Activated T-helper 9 cell treated with anti-CD3 and anti-CD28 coated beads, Interleukin-2, amount 50 U/mL, for 16 hours (primary cell): ENCODE measurements around the gene MAP4K4.
"Not testable (repeated sequence)": the region's sequence is repeated elsewhere in the genome, so short reads cannot be mapped to it uniquely, and the experiment has no call there.

Experiments
- DNase-seq: peaks from one replicate; pipeline ENCODE4 v3.0.0-alpha.2; 2020; ENCODE audit warnings: low read depth

The MAP4K4 gene

DNA sequence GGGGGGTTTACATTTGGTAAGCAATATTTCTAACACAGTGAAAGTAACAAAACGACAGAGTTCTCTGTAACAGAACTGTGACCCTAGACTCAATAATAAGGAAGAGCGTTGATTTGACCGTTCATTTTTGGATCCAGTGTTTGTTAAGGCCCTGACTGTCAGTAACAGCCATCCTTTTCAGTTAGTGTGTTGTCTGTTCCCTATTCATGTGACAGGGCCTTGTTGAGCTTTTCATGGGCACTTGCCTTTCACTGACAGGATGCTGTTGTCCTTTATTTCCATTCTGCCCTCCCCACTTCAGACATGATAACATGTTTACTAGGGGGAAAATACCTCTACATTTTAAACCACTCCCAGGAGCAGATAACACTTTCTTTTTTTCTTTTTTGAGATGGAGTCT lies 45.8 kb downstream of the MAP4K4 start:
- no peak for DNase-seq

DNA sequence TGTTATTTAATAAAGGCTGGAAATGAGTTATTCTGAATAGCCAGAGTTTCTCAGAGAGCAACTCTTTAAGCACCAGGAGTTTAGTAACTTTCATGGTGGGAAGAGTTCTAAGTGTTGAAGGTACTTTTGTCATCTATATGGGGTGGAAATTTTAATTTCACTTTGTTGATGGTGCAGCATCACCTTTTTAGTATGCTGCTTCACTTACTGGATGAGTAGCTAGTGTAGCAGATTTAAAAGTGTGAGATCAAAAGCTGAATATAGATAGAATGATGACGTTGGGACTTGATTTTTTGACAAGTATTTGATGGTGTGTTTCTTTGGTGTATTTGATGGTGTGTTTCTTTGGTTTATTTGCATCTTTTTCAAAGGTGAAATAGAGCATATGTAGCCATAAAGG lies 47.3 kb downstream of the MAP4K4 start:
- DNase-seq = no peak

GRCh38 chr2:101745711-101746694 lies 48.5 kb downstream of the MAP4K4 start:
- DNase-seq = no peak

DNA sequence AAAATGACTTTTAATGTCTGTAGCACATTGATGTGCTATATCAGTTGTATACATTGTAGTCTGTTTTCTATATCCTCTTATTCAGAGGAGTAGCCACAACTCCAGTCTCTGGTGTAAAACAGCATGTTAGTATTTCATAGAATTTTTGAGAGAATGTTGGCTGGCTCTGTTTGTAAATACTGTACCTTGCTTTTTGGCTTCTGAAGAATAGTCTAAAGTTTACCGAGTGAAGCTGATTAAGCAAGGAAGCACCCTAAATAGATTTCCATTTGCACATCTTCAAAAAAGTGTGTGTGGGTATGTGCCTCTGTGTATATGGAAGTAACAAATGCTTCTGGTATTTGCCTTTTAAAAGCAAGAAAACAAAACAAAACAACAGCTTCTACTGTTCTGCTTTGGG lies 50.5 kb downstream of the MAP4K4 start:
- no peak for DNase-seq

DNA sequence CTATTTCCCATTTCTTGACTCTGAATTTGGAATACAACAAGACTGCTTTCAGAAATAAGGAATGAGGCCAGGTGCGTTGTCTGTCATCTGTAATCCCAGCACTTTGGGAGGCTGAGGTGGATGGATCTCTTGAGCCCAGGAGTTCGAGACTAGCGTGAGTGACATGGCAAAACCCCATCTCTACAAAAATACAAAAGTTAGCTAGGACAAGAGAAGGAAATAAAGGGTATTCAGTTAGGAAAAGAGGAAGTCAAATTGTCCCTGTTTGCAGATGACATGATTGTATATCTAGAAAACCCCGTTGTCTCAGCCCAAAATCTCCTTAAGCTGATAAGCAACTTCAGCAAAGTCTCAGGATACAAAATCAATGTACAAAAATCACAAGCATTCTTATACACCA lies 51.0 kb downstream of the MAP4K4 start:
- DNase-seq = not testable (repeated sequence)

GRCh38 chr2:101750688-101751087 lies 53.2 kb downstream of the MAP4K4 start:
- DNase-seq = no peak

DNA sequence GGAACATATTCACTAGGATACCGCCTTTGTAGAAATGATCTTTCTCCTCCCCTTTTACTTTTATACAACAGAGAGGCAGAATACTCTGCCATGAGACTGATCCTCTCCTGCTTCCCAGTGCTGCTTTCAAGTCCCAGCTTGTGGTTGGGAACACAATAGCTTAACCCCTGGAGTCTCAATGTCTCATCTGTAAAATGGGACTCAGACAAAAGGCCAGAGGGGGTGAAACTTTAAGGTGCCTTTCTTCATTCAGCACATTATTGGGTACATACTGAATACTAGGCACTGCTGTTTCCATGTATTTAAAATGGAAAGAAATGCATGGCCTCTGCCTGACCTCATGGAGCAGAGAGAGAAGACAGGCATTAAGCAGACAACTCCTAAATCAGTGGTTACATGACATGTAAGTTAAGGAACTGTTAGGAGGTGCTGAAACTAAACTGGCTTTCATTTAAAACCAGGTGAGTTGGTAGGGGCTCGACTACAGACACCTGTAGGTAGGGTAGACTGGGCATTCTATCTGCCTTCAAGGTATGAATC lies 53.8 kb downstream of the MAP4K4 start:
- no peak for DNase-seq

DNA sequence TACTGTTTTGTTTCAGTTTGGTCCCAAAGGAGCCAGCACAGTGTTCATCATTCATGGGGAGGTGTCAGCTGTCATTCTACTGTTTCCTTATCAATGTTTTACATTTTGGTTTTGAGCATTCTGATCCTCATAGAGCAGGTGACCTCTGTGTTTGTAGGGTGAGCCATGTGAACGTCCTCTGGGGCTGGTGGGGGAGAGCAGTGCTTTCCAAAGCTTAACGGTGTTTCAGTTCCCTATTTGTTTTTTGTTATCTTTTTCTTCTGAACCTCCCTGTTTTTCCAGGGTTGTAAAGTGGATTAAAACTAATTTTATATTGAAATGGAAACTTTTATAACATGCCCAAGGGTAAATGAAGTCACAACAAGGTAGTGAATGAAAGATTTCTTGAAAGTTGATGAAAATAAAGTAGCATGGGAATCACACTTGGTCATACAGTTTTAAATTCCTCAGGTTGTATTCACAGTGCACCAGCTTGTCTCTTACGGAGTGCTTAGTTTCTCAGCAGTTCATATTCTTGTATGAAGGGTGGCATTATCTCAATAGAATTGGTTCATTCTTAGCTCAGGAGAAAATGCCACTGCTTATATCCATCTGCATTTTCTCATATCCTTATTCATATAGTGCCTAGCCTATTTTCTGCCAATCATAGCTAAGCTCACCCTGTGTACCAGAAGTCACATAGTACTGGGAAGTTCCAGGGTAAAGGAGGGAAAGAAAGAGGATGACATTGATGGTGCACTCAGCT lies 54.5 kb downstream of the MAP4K4 start:
- no peak for DNase-seq

GRCh38 chr2:101752716-101753616 lies 55.5 kb downstream of the MAP4K4 start:
- DNase-seq = no peak

- no peak for DNase-seq
Measured at GRCh38 chr2:101753720-101754490, 56.4 kb downstream of the MAP4K4 start.

GRCh38 chr2:101754618-101755017 lies 57.1 kb downstream of the MAP4K4 start:
- no peak for DNase-seq

DNA sequence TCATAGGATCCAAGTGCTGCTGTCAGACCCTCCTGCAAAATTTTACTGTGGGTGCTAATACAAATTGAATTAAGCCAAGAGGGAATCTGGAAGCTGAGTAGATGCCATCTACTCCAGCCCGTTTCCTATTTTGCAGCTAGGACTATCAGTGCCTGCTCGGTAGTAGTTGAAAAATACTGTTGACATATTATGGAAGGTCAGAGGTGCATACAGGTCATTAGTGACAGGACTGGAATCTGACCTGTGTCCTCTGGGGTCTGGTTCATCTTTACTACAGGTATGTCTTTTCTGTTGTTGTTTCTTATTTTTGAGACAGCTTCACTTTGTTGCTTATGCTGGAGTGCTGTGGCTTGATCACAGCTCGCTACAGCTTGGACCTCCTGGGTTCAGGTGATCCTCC lies 58.8 kb downstream of the MAP4K4 start:
- no peak for DNase-seq

GRCh38 chr2:101758001-101758400 lies 60.5 kb downstream of the MAP4K4 start:
- no peak for DNase-seq

DNA sequence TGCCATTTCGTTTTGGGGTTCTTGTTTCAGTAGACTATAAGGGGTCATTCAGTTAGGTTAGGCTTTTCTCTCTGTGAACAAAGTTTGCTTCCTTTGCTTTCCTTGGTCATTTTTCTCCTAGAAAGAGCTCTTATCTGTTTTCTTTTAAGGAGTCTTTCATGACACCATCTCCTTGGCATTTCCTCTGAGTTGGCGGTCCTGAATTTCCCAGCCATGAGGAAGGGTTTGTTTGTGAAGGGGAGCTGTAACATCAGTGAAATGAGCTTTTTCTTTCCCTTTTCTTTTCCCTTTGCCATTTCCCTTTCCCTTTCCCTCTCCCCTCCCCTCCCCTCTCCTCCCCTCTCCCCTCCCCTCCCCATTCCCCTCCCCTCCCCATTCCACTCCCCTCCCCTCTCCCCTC lies 61.7 kb downstream of the MAP4K4 start:
- DNase-seq = no peak

GRCh38 chr2:101762451-101763171 lies 65.1 kb downstream of the MAP4K4 start:
- no peak for DNase-seq

DNA sequence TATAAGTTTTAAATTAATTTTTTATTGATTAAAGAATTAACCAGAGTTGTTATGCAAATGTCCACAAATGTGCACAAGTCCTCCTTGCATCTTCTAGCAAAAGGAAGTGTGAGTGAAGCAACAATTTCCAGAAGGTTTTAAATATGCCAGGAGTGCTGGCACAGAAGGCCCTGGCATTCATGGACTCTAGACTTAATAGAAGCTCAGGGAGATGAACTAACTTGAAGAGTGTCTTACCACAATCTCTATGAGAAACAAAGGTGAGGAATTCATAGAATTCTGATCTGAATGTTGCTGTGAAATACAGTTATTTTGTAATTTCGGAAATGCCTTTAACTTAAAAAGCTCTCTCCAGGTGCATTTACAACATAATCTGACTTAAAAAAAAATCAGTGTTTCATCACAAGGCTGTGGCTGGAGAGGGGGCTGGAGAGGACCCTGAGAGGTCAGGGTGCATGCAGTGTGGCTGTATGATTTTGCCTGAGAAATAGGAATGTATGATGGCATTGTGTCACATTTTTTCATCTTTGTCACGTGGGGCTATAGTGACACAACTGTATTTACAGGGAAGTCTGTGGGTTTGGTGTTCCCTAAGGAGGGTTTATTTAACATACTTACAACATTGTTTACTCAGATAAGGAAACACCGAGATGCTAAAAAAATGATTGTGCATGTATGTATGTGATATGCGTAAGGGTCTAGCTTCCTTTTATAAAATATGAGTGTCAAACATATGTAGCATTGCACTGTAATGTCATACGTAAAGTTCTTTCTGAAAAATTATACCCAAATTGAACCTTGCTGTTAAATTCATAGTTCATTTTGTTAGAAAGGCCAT lies 66.2 kb downstream of the MAP4K4 start:
- DNase-seq = no peak

GRCh38 chr2:101766337-101766736 lies 68.8 kb downstream of the MAP4K4 start:
- no peak for DNase-seq

DNA sequence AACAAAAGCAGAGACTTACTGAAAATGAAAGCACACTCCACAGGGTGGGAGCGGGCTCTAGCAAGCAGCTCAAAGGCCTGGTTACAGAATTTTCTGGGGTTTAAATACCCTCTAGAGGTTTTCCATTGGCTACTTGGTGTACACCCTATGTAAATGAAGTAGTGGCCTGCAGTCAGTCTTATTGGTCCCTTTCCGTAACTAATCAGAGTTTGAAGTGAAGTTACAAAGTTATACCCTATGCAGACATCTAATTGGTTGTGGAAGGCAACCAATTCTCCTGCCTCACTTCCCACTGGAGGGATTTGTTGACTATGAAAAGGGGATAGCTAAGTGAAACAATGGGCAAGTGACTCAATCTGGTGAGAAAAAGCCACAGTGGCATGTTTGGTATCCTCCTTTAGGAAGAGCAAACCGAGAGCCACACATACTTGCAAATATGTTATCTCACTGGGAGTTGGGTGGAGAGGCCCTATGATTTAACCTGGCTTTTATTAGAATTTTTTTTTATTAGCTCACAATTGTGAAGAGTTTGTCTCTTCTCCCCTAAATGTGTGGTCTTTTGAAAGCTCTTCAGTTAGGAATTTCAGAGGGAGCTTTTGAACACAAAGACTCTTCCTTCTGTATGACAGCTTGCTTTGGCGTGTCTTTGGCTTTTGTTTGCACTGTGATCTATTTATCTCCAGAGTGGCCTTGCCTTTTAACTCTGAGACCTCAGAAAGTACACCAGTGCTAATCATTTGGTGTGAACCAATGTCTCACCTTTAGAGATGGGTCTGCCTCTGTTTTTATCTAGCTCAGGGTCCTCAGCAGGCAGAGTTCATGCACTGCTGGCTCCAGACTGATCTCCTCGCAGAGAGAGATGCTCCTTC lies 69.6 kb downstream of the MAP4K4 start:
- DNase-seq = no peak
